ENCODE data around the gene AQP6.
A peak's percentile ranks its signal among the peaks of the same experiment; 100 is the strongest.

Gene AQP6

DNA sequence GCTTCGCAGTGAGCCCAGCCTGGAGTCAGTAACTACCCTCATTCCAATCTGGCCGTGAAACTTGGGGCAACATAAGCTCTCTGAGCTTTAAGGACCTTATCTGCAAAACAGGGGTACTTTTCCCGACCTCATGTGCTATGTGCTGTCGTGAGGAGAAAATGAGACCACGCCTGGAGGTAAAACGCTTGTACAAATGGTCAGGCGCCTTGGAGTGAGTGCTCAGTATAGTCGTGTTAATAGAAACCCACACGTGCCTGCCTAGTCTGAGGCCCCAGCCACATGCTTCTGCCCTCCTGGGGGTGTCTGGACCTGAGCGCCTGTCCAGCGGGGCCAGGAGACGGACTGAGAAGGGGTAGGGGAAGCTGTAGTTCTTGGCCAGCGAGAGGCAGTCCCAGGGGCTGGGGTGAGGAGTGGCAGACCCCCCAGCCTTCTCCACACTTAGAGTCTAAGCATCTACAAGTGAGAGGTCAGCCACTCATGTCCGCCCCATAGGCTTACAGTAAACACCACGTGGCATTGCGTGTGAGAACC lies 6.2 kb upstream of the AQP6 start:
- no peak for TF ChIP-seq CTCF (IDR thresholded peaks at IDR 0.05; ENCODE audit: insufficient read depth, low read depth, low read length, missing control alignments)
- no peak overlapping the region for H3K4me3 ChIP-seq (ENCODE audit: low read length)

DNA sequence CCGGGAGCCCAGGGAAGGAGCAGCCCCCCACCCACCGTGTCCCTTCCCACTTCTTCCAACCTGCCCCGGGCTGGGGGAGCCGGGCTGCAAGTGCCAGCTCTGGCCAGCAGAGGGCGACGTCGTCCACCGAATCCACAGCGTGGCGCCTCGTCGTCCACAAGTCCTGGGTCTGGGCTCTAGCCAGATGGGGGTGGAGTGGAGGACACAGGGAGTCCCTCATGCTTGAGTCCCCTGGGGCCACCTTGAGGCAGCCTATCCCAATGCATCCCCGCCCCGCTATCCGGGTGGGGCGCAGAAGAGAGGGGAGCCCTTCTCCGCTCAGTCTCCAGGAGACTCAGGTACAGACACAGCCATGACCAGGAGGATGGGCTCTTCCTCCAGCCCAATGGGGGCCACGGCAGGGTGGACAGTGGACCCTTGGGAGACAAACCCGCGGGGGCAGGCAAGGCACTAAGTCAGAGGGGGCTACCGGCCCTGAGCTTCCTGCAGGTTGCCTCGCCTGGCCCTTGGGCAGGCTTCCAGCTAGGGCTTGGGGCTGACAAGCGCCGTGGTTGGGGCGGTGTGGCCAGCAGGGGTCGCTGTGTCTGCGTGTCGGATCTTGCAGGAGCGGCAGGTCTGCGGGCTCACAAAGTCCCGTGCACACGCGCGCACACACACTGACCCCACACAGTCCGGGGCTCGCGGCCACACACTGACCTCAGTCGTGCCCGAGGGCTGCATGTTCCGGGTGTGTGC lies 5.5 kb upstream of the AQP6 start:
- TF ChIP-seq CTCF (IDR thresholded peaks at IDR 0.05; ENCODE audit: insufficient read depth, low read depth, low read length, missing control alignments): peak; percentile 86
- DNase-seq (ENCODE audit: low read depth): peak; percentile 89
- peak overlapping the region; percentile 54 for H3K4me3 ChIP-seq (ENCODE audit: low read length)

More for the DNA sequence above, 6.2 kb upstream of the AQP6 start:
- DNase-seq (ENCODE audit: low read depth): no peak

- no peak for TF ChIP-seq CTCF (IDR thresholded peaks at IDR 0.05; ENCODE audit: insufficient read depth, low read depth, low read length, missing control alignments)
- peak overlapping the region; percentile 54 for H3K4me3 ChIP-seq (ENCODE audit: low read length)
- DNase-seq (ENCODE audit: low read depth): no peak
These were observed 4.9 kb upstream of the AQP6 start for GRCh38 chr12:49967777-49968250.

- no peak for DNase-seq (ENCODE audit: low read depth)
- no peak overlapping the region for H3K4me3 ChIP-seq (ENCODE audit: low read length)
- no peak for TF ChIP-seq CTCF (IDR thresholded peaks at IDR 0.05; ENCODE audit: insufficient read depth, low read depth, low read length, missing control alignments)
These were observed 4.3 kb upstream of the AQP6 start for GRCh38 chr12:49968471-49968870.

- DNase-seq (ENCODE audit: low read depth): no peak
- H3K4me3 ChIP-seq (ENCODE audit: low read length): no peak overlapping the region
- TF ChIP-seq CTCF (IDR thresholded peaks at IDR 0.05; ENCODE audit: insufficient read depth, low read depth, low read length, missing control alignments): no peak
These were observed 3.7 kb upstream of the AQP6 start for GRCh38 chr12:49969027-49969426.

DNA sequence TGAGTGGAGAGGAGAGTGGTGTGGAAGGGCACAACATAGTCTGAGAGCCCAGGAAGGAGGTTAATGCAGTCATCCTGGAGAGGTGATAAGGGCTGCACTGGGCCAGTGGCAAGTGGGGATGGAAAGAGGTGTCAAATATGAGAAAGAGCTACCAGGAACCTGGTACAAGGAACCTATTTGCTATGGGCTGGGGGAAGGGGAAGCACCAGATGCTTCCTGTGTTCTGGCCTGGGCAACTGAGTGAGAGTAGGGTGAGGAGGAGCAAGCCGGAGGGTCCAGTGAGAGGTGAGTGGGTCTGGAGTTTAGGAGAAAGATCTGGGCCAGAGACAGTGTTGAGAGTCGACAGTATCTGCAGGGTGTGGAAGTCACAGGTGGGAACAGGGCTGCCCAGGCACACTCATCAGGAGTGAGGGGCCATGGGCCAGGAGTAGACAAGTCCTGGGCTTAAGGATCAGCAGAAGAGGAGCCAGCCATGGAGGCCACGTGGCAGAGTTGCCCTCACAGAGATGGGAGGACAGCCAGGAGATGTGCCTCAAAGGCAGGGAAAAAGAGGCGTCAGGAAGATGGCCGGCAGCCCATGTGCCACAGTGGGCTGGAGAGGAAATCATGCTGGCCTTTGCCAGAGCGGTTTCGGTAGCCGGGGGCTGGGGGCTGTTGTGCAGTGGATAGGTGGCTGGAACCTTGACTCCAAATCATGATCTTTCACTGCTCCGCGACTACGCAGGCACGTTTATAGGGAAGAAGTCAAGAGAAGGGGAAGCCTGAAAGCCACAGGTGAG lies 2.9 kb upstream of the AQP6 start:
- TF ChIP-seq CTCF (IDR thresholded peaks at IDR 0.05; ENCODE audit: insufficient read depth, low read depth, low read length, missing control alignments): no peak
- DNase-seq (ENCODE audit: low read depth): no peak
- no peak overlapping the region for H3K4me3 ChIP-seq (ENCODE audit: low read length)

All from epithelial cell of esophagus (primary cell).